GM18868 (cell line): Measurements from ENCODE around the gene ANXA10.
"Not testable (repeated sequence)": the region's sequence is repeated elsewhere in the genome, so short reads cannot be mapped to it uniquely, and the experiment has no call there.

Experiments used
- ATAC-seq: cut with Tn5 transposase; IDR thresholded peaks from one replicate; pipeline ENCODE4 v1.9.1; 2021; ENCODE audit warnings: mild to moderate bottlenecking, moderate library complexity; ENCODE audit not compliant: unreplicated experiment

Gene ANXA10

GRCh38 chr4:168092176-168092712 is at the start of gene ANXA10:
ANXA10 (plus strand) TSS chr4:168092537; CDS start chr4:168092701, 164 bp downstream.
- no peak for ATAC-seq

DNA sequence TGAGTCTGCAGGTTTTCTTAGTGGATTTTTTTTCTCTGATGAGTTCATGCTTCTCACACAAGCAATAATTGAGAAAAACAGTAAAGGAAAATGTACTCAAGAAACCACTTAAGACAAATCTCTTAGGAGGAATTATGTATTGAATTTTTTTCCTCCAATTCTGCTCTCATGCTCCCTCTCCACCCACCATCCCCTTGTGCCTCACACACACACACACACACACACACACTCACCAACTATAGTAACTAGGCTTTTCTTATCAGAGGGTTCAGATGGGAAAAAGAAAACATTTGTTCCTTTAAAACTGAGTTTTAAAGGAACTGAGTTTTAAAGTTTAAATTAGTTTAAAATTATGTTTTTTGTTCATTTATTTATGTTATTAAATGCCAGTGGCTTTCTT is 47.0 kb upstream of the ANXA10 start:
- no peak for ATAC-seq

DNA sequence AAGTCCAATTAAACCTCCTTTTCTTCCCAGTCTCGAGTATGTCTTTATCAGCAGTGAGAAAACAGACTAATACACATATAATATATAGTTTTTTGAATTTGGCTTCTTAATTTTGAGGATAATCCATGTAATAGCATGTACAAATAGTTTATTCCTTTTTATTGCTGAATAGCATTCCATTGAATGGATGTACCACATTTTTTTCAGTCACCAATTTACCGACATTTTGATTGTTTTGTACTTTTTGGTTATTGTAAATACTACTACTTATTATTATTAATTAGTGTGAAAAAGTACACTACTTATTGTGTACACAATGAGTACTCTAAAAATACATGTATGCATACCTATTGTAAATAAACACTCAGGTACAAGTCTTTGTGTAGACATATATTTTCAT is 42.3 kb upstream of the ANXA10 start:
- ATAC-seq = no peak

DNA sequence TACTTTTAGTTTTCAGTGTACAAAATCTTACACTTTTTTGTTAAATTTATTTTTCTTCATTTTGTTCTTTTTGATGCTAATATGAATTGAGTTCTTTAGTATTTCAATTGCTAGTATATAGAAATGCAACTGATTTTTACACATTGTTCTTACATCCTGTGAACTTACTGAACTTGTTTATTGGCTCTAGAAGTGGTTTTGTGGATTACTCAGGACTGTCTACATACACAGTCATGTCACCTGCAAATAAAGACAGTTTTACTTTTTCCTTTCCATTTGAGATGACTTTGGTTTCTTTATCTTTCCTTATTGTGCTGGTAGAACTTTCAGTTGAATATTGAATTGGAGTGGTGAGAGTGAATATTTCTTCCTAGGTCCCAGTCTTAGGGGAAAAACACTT is 40.8 kb upstream of the ANXA10 start:
- no peak for ATAC-seq

GRCh38 chr4:168057412-168057811 is 34.9 kb upstream of the ANXA10 start:
- peak; percentile 83 for ATAC-seq

- no peak for ATAC-seq
Observed at GRCh38 chr4:168059251-168059650, 33.1 kb upstream of the ANXA10 start.

- no peak for ATAC-seq
Observed at GRCh38 chr4:168063031-168063430, 29.3 kb upstream of the ANXA10 start.

DNA sequence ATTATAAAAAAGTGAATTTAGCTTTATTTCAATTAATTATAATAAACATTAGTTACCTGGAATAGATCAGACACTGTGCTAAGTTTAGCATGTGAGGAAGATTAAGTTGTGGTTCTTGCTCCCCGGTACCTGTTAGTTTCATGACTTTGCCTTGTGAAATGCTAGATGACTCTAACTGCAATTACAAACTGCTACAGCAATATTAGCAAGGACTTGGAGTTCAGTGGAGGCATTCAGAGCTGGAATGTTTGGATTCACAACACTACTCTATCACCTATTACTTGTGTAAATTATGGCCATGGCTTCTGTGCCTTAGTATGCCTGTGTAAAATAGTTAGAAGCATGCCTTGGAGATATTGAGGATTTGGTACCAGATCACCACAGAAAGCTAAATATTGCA is 21.4 kb upstream of the ANXA10 start:
- no peak for ATAC-seq

- ATAC-seq = no peak
Observed at GRCh38 chr4:168071304-168071703, 21.0 kb upstream of the ANXA10 start.

GRCh38 chr4:168074861-168075260 is 17.5 kb upstream of the ANXA10 start:
- ATAC-seq = no peak

DNA sequence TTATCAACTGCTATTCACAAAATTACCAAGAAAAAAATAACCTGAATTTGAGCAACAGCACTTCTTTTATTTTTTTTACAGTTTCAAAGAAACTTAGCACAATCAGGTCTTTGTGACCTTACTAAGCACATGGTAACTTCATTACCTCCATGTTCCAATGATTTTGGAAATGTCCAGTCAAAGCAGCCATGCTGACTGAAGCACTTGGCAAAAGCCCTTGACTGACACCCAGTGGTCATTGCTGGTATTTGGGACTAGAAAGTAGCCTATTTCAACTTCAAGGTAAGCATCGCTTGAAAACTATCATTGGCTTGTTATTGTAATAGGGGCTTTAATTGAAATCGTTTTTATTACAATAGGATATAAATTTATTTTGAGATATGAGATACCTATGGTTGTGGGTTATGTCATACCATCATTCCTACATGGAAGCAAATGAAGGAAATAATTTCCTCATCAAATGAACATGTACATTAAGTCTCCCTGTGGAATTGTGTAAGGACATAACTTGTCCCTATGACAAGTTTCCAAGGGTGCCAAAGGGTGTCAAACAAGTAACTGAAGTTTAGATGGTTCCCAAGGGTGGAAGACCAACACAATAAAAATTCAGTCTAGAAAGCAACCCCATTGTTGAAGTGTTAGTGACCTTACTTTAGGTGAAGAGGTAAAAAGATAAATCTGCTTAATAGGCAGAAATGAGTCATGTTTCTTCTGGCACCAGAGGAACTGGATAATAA is 15.2 kb upstream of the ANXA10 start:
- peak; percentile 96 for ATAC-seq

DNA sequence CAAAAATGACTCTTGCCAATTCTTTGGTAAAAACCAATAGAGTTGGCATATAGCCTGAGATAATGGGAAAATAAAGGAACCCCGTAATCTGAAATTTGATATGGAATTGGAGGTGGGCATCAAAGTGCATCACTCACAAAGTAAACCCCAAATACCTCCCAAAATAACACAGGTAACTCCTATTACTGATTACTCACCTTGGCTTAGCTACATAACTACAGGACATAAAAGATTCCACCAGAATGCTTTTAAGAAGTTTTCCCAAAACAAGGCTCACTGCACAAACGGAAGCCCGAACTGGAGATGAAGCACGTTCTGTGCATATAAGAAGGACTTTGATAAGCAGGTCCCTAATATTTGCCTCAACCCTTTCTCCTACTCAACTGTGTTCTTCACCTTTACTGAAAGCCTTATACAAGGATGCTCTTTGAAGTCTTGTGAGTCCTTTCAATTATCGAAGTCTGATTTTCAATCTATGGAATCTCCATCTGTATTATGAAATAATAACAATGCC is 14.6 kb upstream of the ANXA10 start:
- no peak for ATAC-seq

GRCh38 chr4:168082379-168082778 is 10.0 kb upstream of the ANXA10 start:
- ATAC-seq = no peak

DNA sequence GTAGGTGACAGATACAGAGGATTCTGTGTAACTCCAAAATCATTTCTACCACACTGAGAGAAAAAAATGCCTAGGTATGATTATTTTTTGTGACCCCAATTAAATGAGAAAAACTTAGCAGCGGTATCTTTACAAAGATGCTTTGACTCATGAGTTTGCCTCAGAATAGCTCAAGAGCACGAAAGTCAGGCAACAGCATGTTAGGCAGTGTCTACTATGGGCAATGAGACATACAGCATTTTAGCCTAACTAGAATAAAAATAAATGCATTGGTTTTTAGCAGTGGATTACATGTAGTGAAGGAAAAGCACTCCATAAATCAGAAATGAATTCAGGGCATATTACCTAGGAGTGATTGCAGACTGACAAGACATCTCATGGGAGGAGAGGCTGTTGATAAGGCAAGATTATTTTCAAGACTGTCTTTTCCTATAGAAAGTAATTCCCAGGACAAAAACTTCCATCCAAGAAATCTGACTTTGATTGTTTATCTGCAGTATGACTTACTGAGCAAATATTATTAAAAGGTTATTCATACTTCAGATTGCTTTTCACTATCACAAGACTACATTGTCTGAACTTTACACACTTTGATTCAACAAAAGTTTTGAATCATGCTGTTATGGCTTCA is 3.6 kb downstream of the ANXA10 start:
- no peak for ATAC-seq

- no peak for ATAC-seq
Observed at GRCh38 chr4:168096407-168096784, 4.1 kb downstream of the ANXA10 start.

DNA sequence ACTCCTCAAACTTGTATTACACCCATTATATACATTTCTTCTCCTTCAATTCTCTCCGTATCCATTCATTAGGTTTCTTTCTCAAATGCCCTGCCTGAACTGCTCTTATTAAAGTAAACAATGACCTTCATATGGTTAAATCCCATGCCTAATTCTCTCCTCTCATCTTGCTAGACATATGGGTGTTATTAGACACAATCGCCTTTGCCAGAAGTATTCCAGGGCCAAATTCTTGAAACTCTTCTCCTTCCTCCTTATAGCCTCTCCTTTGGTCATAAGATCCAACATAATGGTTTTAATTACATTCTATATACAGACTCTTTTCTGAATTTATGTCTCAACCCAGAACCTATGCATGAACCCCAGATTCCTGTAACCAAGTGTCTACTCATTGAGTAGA is 4.8 kb downstream of the ANXA10 start:
- no peak for ATAC-seq

DNA sequence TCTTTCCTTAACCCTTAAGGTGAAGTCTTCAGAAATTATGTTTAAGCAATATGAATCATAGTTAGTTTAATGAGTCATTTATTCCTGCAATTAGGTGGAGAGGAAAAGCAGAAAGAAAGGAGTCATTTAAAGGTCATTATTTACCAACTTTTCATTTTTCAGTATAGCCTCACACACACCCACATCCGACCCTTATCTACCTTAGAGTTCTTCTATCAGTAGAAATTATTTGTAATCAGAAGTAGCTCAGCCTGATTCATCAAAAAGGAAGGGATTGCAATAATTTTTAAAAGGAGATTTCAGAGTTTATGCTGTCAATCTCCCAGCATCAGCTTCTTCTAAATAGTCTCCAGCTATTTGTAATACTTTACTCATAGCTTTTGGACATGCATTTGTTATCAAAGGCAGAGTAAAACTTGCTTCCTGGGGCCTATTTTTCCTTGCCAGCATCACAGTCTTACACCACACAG is 5.9 kb downstream of the ANXA10 start:
- ATAC-seq = no peak

DNA sequence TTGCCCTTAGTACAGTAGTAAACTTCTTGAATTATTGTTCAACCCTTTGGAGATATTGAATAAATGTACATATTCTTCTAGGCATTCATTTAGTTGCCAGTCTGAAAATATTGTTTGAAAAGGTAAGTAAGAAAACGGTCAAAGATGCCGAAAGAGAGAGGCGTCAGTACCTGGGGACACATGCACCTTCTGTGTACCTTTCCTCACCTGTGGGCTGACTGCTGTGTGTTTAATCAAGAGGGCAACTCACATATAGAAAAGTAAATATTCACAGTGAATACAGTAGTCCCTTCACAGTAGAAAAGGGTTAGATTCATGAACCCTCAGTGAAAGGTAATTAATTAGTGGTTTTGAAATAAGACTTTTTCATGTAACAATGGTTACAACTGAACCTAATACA is 6.9 kb downstream of the ANXA10 start:
- no peak for ATAC-seq

DNA sequence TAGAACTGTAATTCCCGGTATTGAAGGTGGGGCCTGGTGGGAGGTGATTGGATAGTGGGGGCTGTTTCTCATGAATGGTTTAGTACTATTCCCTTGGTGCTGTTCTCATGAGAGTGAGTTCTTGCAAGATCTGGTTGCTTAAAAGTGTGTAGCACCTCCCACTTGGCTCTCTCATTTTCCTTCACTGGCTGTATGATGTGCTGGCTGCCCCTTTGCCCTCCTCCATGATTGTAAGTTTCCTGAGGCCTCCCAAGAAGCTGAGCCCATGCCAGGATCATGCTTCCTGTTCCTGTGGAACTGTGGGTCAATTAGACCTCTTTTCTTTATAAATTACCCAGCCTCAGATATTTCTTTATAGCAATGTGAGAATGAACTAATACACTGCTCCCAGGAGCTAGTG is 8.7 kb downstream of the ANXA10 start:
- no peak for ATAC-seq

- no peak for ATAC-seq
Observed at GRCh38 chr4:168102403-168102802, 10.1 kb downstream of the ANXA10 start.

GRCh38 chr4:168109527-168109926 is 17.2 kb downstream of the ANXA10 start:
- ATAC-seq = no peak

DNA sequence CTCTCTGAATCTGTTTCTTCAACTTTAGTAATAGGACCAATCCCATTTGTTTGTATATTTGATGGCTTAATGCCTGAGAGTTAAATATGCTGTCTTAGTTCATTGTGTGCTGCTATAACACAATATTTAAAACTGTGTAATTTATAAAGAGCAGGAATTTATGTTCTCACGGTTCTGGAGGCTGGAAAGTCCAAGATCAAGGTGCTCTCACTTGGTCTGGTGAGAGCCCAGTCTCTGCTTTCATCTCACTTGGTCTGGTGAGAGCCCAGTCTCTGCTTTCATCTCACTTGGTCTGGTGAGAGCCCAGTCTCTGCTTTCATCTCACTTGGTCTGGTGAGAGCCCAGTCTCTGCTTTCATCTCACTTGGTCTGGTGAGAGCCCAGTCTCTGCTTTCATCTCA is 20.7 kb downstream of the ANXA10 start:
- not testable (repeated sequence) for ATAC-seq
